HG02571 (cell line): Measurements from ENCODE around the gene HHIPL1.
"Not testable (repeated sequence)": the region's sequence is repeated elsewhere in the genome, so short reads cannot be mapped to it uniquely, and the experiment has no call there.

Source experiments
- ATAC-seq: cut with Tn5 transposase; IDR thresholded peaks from one replicate; pipeline ENCODE4 v1.9.1; 2021; ENCODE audit warnings: mild to moderate bottlenecking, moderate library complexity; ENCODE audit not compliant: unreplicated experiment

HHIPL1 gene

GRCh38 chr14:99632410-99633035 lies 12.4 kb upstream of the HHIPL1 start:
- no peak for ATAC-seq

GRCh38 chr14:99633141-99633540 lies 11.8 kb upstream of the HHIPL1 start:
- ATAC-seq, result no peak

DNA sequence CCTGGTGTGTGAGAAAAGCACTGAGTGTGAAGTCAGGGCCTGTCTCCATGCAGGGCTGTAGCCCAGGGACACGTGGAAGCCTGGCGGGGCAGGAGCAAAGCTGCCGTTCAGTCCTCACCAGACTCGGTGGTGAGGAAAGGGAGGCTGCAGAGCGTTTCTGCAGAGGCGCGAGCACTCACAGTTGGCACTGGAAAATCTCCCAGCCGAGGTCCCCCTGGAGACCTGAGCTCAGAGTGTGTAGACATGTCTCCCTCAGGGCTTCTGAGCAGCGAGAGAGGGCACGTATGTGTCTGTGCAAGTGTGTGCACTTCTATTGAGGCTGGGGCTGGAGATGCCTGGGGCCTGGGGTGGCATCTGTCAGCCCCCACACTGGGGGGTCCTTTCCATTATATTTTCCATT lies 11.0 kb upstream of the HHIPL1 start:
- ATAC-seq, result no peak

DNA sequence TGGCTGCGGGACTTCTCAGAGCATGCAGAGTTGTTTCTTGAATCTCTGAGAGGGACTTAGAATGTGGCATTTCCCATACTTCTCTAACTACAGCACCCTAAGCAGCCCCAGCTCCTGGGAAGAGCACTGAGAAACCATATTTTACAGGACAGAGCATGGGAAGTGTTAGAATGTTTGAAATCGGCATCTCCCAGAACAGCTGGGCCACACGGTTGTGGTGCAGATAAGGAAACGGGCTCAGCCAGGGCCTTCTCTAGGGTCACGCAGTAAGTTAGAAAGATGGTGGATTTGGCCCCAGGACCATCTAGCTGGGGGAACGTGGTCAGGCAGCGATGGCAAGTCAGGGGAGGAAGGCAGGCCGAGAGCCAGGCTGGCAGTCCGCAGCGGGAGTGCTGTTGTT lies 10.5 kb upstream of the HHIPL1 start:
- ATAC-seq, result no peak

GRCh38 chr14:99635116-99635515 lies 9.8 kb upstream of the HHIPL1 start:
- no peak for ATAC-seq

GRCh38 chr14:99636487-99636886 lies 8.4 kb upstream of the HHIPL1 start:
- no peak for ATAC-seq

DNA sequence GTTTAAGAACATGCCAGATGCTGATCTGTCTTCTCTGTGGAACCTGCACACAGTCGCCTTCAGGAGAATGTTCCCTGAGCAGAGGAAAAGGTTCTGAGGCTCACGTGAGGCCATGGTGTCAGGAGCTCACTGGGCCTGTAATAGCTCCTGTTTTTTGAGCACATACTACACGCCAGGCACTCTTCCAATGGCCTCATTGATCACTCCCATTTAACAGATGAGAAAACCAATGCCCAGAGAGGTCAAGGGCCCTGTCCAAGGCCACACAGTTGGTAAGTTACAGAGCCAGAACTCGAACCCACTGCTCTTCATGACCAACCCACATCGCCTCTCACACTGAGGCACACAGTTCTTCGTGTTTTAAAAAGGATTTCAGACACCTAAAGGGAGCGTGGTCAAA lies 7.3 kb upstream of the HHIPL1 start:
- no peak for ATAC-seq

DNA sequence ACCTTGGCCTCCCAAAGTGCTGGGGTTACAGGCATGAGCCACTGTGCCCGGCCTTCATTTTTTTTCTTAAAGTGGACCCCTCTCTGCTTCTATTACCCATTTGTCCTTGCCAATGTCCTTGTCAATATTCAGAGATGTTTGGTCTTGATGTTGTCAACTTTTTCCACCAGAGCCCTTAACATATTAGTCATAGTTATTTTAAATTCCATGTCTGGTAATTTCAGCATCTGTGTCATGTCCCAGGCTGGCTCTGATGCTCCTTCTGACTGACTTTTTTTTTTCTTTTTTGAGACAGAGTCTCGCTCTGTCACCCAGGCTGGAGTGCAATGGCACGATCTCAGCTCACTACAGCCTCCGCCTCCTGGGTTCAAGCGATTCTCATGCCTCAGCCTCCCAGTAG lies 2.2 kb upstream of the HHIPL1 start:
- ATAC-seq, result not testable (repeated sequence)

DNA sequence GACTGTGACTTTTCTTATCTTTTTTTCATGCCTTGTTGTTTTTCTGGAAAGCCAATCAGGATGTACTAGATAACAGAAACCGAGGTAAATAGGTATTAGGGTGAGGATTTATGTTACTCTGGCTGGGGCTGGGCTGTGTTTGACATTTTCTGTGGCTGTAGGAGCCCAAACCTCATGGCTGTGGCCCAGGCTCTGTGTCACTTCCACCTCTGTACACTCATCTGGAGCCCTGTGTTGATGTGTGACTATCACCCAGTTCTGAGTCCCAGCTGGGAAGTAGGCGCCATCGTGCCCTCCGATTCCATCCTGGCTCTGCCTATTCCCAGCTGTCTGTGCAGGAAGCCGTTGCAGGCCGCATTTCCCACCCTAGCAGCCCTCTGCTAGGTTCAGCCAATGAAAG lies 1.6 kb upstream of the HHIPL1 start:
- no peak for ATAC-seq

DNA sequence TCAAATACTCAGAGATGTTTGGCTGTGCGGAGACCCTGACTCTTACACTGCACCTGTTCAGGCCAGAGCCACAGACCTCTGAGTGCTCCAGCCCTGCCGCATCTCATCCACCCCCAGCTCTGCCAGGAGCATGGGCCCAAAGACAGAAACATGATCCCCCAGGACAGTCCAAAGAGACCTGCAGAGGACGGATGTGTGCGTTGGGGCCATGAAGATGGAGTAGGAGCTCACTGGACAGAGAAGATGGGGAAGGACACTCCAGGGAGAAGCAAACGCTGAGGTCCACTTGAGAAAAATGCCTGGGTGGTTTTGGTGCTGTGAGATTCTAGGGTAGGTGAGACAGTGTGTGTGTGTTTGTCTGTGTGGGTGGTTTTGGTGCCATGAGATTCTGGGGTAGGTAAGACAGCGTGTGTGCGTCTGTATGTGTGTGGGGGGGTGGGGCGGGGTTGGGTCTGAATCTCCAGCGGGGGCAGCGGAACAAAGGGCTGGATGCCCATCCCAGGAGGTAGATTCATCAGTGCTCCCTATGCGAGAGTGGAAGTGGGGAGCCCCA lies 818 bp upstream of the HHIPL1 start:
- ATAC-seq, result no peak

DNA sequence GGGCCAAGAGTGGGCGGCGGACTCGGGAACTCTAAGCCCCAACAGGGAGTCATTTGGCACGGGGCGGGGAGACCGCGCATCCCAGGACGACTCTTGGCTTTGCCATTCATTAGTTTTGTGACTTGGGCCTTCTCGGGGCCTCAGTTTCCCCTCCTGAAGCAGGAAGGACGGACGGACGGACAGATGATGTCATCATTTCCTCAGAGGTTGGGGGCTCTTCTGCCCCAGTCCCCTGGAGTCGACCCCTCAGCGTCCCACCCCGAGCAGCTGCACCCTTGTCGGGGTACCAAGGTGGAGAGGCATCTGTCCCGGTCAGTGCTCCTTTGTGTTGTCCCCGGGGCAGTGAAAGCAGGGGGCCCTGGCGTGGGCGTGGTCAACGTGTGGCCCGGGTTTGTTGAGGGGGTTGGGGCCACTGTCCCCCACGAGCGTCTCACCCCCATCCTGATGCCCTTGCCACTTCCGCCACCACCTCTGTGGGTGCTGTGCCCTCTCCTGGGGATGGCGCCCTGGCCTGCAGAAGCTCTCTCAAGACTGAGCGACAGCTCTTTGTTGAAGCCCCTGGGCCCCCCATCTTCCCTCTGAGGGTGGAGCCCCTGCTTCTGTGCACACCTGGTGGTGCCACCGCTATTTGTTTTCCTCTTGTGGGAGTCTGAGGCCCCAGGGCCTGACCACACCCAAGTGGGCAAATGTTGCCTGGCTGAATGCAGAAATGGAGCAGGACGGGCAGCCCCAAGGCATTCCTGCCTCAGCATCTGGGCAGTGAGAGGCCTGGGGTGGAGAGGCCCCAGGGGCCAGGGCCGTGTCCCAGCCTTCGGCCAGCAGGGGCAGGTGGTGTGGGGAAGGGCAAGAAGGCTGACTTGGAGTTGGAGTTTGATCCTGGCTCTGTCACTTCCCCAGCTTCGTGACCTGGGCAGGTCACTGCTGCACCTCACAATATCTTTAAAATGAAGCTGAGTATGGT lies 896 bp downstream of the HHIPL1 start:
- ATAC-seq, result no peak

GRCh38 chr14:99647411-99647810 lies 2.5 kb downstream of the HHIPL1 start:
- ATAC-seq, result no peak

DNA sequence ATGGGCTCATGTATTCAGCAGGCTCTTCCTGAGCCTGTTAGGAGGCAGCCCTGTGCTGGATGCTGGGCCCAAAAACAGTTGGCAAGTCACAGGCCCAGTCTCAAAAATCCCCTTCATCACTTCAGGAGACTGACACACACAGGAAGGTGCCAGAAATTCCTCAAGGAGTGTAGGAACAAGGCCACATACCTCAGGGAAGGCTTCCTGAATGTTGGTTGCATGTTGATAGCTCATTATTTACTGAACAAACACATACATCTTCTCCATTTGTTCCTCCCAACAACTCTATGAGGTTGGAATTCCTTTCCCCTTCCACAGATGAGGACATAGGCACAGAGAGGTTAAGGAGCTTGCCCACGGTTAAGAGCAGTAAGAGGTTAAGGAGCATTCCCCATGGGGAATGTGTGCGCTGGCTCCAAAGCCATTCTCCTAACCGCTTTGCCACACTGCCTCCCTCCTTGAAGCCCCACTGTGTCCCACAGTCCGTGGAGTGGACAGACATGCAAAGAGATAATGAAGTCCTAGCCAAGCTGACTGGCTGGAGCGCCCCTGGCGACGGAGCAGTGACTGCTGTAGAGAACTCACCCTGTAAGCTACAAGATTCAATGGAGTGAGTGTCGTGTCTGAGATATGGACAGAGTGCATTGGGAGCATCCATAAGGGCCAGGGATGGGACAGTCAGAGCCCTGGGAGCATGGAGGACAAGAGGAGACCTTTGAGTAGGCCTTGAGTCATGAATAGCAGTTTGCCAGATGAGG lies 3.3 kb downstream of the HHIPL1 start:
- no peak for ATAC-seq

DNA sequence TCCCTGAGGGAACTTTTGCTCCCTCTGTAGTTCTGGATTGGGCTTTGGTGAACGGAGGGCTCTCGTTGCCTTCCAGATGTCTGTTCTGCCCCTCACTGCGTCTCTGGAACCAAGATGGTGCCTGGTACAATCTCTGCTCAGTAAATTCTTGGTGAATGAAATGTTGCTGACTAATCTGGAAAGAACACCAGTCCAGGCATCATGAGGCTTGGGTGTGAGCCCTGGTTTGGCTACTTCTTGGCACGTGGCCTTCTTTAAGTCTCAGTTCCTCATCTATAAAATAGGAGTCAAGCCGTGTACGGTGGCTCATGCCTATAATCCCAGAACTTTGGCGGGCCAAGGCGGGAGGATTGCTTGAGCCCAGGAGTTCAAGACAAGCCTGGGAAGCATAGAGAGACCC lies 4.3 kb downstream of the HHIPL1 start:
- no peak for ATAC-seq

DNA sequence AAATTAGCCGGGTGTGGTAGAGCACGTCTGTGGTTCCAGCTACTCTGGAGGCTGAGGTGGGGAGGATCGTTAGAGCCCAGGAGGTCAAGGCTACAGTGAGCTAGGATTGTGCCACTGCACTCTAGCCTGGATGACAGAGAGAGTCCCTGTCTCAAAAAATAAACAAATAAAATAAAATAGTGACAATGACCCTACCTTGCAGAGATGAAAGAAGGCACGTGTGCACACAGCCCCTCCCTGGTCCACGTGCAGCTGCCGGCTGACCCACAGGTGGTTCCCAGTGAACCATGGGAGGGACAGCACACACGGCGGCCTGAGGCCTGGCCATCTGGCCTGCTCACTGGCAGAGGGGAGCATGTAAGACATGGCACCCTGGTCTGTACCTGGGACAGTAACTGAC lies 4.7 kb downstream of the HHIPL1 start:
- ATAC-seq, result no peak

- no peak for ATAC-seq
Measured at GRCh38 chr14:99650189-99650588, 5.3 kb downstream of the HHIPL1 start.

- ATAC-seq, result no peak
Measured at GRCh38 chr14:99651953-99652746, 7.2 kb downstream of the HHIPL1 start.

GRCh38 chr14:99654235-99654985 lies 9.5 kb downstream of the HHIPL1 start:
- no peak for ATAC-seq

- no peak for ATAC-seq
Measured at GRCh38 chr14:99655521-99655920, 10.6 kb downstream of the HHIPL1 start.

GRCh38 chr14:99656171-99656570 lies 11.2 kb downstream of the HHIPL1 start:
- no peak for ATAC-seq
